BJ (cell line): ENCODE measurements around the gene PRG2. TPM values are rescaled to one million over a fixed set of nuclear protein-coding genes. Genes with fewer than 3 reads are reported as not detected.

ENCODE experiments used
- CTCF ChIA-PET: fragments of 350-600 bp; formaldehyde crosslinking; extraction: SDS; loops from one replicate; lab custom pipeline; 2021; ENCODE audit warnings: antibody characterized with exemption, inconsistent platforms; lab: Yijun Ruan, JAX
- POLR2A ChIA-PET: fragments of 300-600 bp; sonication (Branson Sonifier 250); formaldehyde crosslinking; extraction: SDS; loops from one replicate; lab custom pipeline; 2021; ENCODE audit warnings: antibody characterized with exemption; lab: Charles Lee
- DNase-seq: peaks from one replicate; pipeline ENCODE4 v3.0.0-alpha.2; 2011; ENCODE audit warnings: low read depth
- H3K27me3 ChIP-seq: 2 replicates; pipeline ENCODE4 v1.6.0; 2011; ENCODE audit warnings: low read length; ENCODE audit not compliant: control insufficient read depth, insufficient read depth
- H3K36me3 ChIP-seq: 2 replicates; pipeline ENCODE4 v1.5.1; 2011; ENCODE audit warnings: low read length; ENCODE audit not compliant: control insufficient read depth, insufficient read depth
- H3K4me3 ChIP-seq: 2 replicates; pipeline ENCODE4 v1.5.1; 2011; ENCODE audit warnings: low read depth, mild to moderate bottlenecking, control low read depth, low read length
- CTCF ChIP-seq: IDR thresholded peaks from 2 replicates; pipeline ENCODE4 v1.5.1; 2011; ENCODE audit warnings: low read depth, mild to moderate bottlenecking, control low read depth, inconsistent platforms, low read length, moderate library complexity; ENCODE audit not compliant: insufficient read depth
- polyA plus RNA-seq: library from polyadenylated mRNA; depleted of rRNA; stranded (reverse); fragments of >200 nt; gene quantifications from 2 replicates; pipeline ENCODE4 v1.2.3, GENCODE V29; 2011

PRG2 gene
- polyA plus RNA-seq, 1 experiment, result not detected

- CTCF ChIA-PET, result interaction anchor here (1.2 kb wide), 1 partner anchor 63 kb away, joined by 6 read pairs; no protein-coding TSS in a partner anchor
- TF ChIP-seq CTCF, result no peak
- POLR2A ChIA-PET, result no interaction called here
- Histone ChIP-seq H3K4me3 (no peak overlapping the region), H3K36me3 (no peaks in the 10 kb centered on the region), H3K27me3 (no peaks in the 10 kb centered on the region)
- DNase-seq, result no peak
Measured at GRCh38 chr11:57429946-57430345, 39.5 kb upstream of the PRG2 start.

GRCh38 chr11:57428643-57429042 is 38.2 kb upstream of the PRG2 start:
- ChIA-PET POLR2A (no interaction called here), CTCF (interaction anchor here (1.2 to 1.5 kb wide), 3 partner anchors 30 to 99 kb away, joined by 3 to 6 read pairs (median 5); no protein-coding TSS in a partner anchor)
- Histone ChIP-seq H3K4me3 (no peak overlapping the region), H3K27me3 (no peaks in the 10 kb centered on the region), H3K36me3 (no peaks in the 10 kb centered on the region)
- TF ChIP-seq CTCF, result no peak
- DNase-seq, result no peak

- ChIA-PET CTCF (interaction anchor here (1.1 to 1.5 kb wide), 6 partner anchors 31 to 140 kb away, joined by 3 to 6 read pairs (median 4); partner anchors contain the start of genes RTN4RL2 and UBE2L6), POLR2A (no interaction called here)
- Histone ChIP-seq H3K27me3 (no peaks in the 10 kb centered on the region), H3K36me3 (no peaks in the 10 kb centered on the region; the same call in 1 of the 2 replicates), H3K4me3 (no peak overlapping the region)
- DNase-seq, result no peak
- TF ChIP-seq CTCF, result no peak
Measured at GRCh38 chr11:57427727-57428082, 37.3 kb upstream of the PRG2 start.

- H3K4me3 ChIP-seq, result peak within 1 kb of the TSS; percentile 27
- ChIA-PET POLR2A (no interaction called here), CTCF (interaction anchor here (1.0 to 1.5 kb wide), 6 partner anchors 31 to 213 kb away, joined by 3 to 6 read pairs (median 4); partner anchors contain the start of genes RTN4RL2 and UBE2L6)
- H3K27me3 ChIP-seq, result no peaks in the 10 kb centered on the region
- DNase-seq, result peak; percentile 46
- H3K36me3 ChIP-seq, result no peaks in the 10 kb centered on the region; the same call in 1 of the 2 replicates
- TF ChIP-seq CTCF, result 0 out of 2 replicates have a peak, but pooled peaks have one; percentile 5
Measured at GRCh38 chr11:57426929-57427726, 36.7 kb upstream of the PRG2 start, which contains the start of gene SLC43A3. Gene SLC43A3 (minus strand): TSS chr11:57427121. CDS start chr11:57426172, 949 bp downstream.

- Histone ChIP-seq H3K4me3 (peak overlapping the region; percentile 27), H3K27me3 (no peaks in the 10 kb centered on the region), H3K36me3 (no peaks in the 10 kb centered on the region; the same call in 1 of the 2 replicates)
- TF ChIP-seq CTCF, result no peak
- no peak for DNase-seq
- ChIA-PET CTCF (interaction anchor here (1.0 kb wide), 1 partner anchor 214 kb away, joined by 3 read pairs; no protein-coding TSS in a partner anchor), POLR2A (no interaction called here)
Measured at GRCh38 chr11:57426439-57426928, 36.0 kb upstream of the PRG2 start.
